ENCODE measurements around the gene SIRT6. TPM values are rescaled to one million over a fixed set of nuclear protein-coding genes. Genes with fewer than 3 reads are reported as not detected.

Gene SIRT6
- total and polyA plus RNA-seq, 8 donors: 14.0 to 160 (median 23.0) TPM

GRCh38 chr19:4228765-4229178, 46.4 kb upstream of the SIRT6 start:
- Histone ChIP-seq H3K4me1 (peaks cover 0 to 8% (median 0%) of the 10 kb centered on the region in 4 donors), H3K27ac (no peak overlapping the region), H3K36me3 (no peaks in the 10 kb centered on the region), H3K9me3 (no peaks in the 10 kb centered on the region), H3K27me3 (peaks cover 0 to 68% (median 35%) of the 10 kb centered on the region in 3 donors), H3K4me3 (no peak overlapping the region)
- 60 to 76% (median 67%) methylated on average over 2 of the region's 2 CpGs for WGBS, 5 donors
- TF ChIP-seq, protein P1, sequence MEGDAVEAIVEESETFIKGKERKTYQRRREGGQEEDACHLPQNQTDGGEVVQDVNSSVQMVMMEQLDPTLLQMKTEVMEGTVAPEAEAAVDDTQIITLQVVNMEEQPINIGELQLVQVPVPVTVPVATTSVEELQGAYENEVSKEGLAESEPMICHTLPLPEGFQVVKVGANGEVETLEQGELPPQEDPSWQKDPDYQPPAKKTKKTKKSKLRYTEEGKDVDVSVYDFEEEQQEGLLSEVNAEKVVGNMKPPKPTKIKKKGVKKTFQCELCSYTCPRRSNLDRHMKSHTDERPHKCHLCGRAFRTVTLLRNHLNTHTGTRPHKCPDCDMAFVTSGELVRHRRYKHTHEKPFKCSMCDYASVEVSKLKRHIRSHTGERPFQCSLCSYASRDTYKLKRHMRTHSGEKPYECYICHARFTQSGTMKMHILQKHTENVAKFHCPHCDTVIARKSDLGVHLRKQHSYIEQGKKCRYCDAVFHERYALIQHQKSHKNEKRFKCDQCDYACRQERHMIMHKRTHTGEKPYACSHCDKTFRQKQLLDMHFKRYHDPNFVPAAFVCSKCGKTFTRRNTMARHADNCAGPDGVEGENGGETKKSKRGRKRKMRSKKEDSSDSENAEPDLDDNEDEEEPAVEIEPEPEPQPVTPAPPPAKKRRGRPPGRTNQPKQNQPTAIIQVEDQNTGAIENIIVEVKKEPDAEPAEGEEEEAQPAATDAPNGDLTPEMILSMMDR (IDR thresholded peaks at IDR 0.05): no peak
- TF ChIP-seq EP300 (IDR thresholded peaks at IDR 0.05): no peak
- TF ChIP-seq POLR2AphosphoS5 (IDR thresholded peaks at IDR 0.05): no peak
- no peak for DNase-seq
- intact Hi-C loops (cut with DNase I; ENCODE audit: low total_unique reads): no loop called here

GRCh38 chr19:4227771-4228170, 45.4 kb upstream of the SIRT6 start:
- intact Hi-C loops (cut with DNase I; ENCODE audit: low total_unique reads): no loop called here
- no peak overlapping the region for H3K27ac ChIP-seq
- no peak for TF ChIP-seq POLR2AphosphoS5 (IDR thresholded peaks at IDR 0.05)
- no peak for TF ChIP-seq POLR2A (IDR thresholded peaks at IDR 0.05)
- TF ChIP-seq, protein P1 (IDR thresholded peaks at IDR 0.05): no peak
- TF ChIP-seq EP300 (IDR thresholded peaks at IDR 0.05): no peak
- DNase-seq: no peak
- H3K9me3 ChIP-seq: no peaks in the 10 kb centered on the region
- peaks cover 0 to 58% (median 26%) of the 10 kb centered on the region in 3 donors for H3K27me3 ChIP-seq
- H3K4me1 ChIP-seq: peaks cover 0 to 8% (median 0%) of the 10 kb centered on the region in 4 donors
- H3K36me3 ChIP-seq: no peaks in the 10 kb centered on the region
- no peak overlapping the region for H3K4me3 ChIP-seq

DNA sequence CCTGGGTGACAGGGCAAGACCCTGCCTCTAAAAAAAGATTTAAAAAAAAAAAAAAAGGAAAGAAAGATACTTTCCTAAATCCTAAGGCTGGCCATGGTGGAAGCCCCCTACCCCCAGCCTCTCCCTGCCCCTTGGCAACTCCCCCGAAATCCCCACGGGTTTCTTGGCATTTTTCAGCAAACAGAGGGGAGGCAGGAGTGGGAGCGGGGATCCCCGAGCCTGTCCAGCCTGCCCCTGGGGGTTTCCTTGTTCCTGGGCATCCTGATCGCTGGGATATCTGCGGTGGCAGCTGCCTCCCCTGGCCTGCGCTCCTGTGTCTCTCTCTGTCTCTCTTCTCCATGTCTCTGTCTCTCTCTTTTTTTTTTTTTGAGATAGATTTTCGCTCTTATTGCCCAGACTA, 43.5 kb upstream of the SIRT6 start:
- intact Hi-C loops (cut with DNase I; ENCODE audit: low total_unique reads): no loop called here
- Histone ChIP-seq H3K27ac (no peak overlapping the region), H3K4me1 (peaks cover 0 to 8% (median 0%) of the 10 kb centered on the region in 4 donors), H3K27me3 (peaks cover 0 to 40% (median 19%) of the 10 kb centered on the region in 3 donors), H3K4me3 (no peak overlapping the region), H3K9me3 (no peaks in the 10 kb centered on the region), H3K36me3 (no peaks in the 10 kb centered on the region)
- 67 to 82% (median 79%) methylated on average over 8 of the region's 8 CpGs for WGBS, 5 donors
- no peak for TF ChIP-seq POLR2AphosphoS5 (IDR thresholded peaks at IDR 0.05)
- TF ChIP-seq, protein P1 (IDR thresholded peaks at IDR 0.05): no peak
- no peak for TF ChIP-seq EP300 (IDR thresholded peaks at IDR 0.05)
- no peak for TF ChIP-seq POLR2A (IDR thresholded peaks at IDR 0.05)
- no peak for DNase-seq

- intact Hi-C loops (cut with DNase I; ENCODE audit: low total_unique reads): no loop called here
- no peak for DNase-seq
- Histone ChIP-seq H3K36me3 (no peaks in the 10 kb centered on the region), H3K4me3 (no peak overlapping the region), H3K27ac (no peak overlapping the region), H3K4me1 (peaks cover 0 to 7% (median 0%) of the 10 kb centered on the region in 4 donors), H3K9me3 (no peaks in the 10 kb centered on the region), H3K27me3 (peaks cover 0 to 26% (median 8%) of the 10 kb centered on the region in 3 donors)
- 63 to 69% (median 66%) methylated on average over 14 to 15 of the region's 15 CpGs for WGBS, 5 donors
- TF ChIP-seq POLR2A (IDR thresholded peaks at IDR 0.05): no peak
- TF ChIP-seq POLR2AphosphoS5 (IDR thresholded peaks at IDR 0.05): no peak
- TF ChIP-seq, protein P1 (IDR thresholded peaks at IDR 0.05): no peak
Observed at GRCh38 chr19:4224470-4224869, 42.1 kb upstream of the SIRT6 start.

All from stomach (tissue), 9 donors.